Naive thymus-derived CD8-positive, alpha-beta T cell (primary cell): ENCODE data around the gene S100G. TPM values are rescaled to one million over a fixed set of nuclear protein-coding genes. Genes with fewer than 3 reads are reported as not detected.
"Not testable (repeated sequence)": the region's sequence is repeated elsewhere in the genome, so short reads cannot be mapped to it uniquely, and the experiment has no call there.

Experiments
- ATAC-seq, 2 donors: fragments of 150-1000 bp; cut with Tn5 transposase in 1 of 2; sonication (Bioruptor Pico), chemical (Tn5 transposase) in 1 of 2; 1 replicate in 1 of 2; 2 replicates in 1 of 2; pipeline ENCODE4 v1.10.0; 2021; ENCODE audit warnings: mild to moderate bottlenecking in 2 of 2, moderate library complexity in 2 of 2
- POLR2A ChIA-PET: fragments of 350-600 bp; sonication (Branson Sonifier 250); formaldehyde crosslinking; loops from one replicate; lab custom pipeline; 2021; ENCODE audit warnings: antibody characterized with exemption; lab: Charles Lee
- DNase-seq, 10 donors: peaks; one replicate each; pipeline versions ENCODE4 v3.0.0 to v3.0.0-alpha.2; 2020 to 2022
- H3K27ac Mint-ChIP-seq, 10 donors: one replicate each; pipeline ENCODE4 v1.8.0; 2020 to 2022; ENCODE audit warnings: mild to moderate bottlenecking in 10 of 10, mixed read lengths in 10 of 10, moderate library complexity in 4 of 10, inconsistent platforms in 1 of 10
- H3K27me3 Mint-ChIP-seq, 5 donors: one replicate each; pipeline ENCODE4 v1.8.0; 2021 to 2022; ENCODE audit warnings: mixed read lengths in 5 of 5
- H3K36me3 Mint-ChIP-seq, 3 donors: one replicate each; pipeline ENCODE4 v1.8.0; 2020 to 2022; ENCODE audit warnings: mixed read lengths in 3 of 3, mild to moderate bottlenecking in 2 of 3, inconsistent platforms in 1 of 3
- H3K4me1 Mint-ChIP-seq, 4 donors: one replicate each; pipeline ENCODE4 v1.8.0; 2021 to 2022; ENCODE audit warnings: mixed read lengths in 4 of 4
- H3K4me3 Mint-ChIP-seq, 10 donors: one replicate each; pipeline ENCODE4 v1.8.0; 2020 to 2022; ENCODE audit warnings: mild to moderate bottlenecking in 10 of 10, mixed read lengths in 10 of 10, moderate library complexity in 6 of 10, inconsistent platforms in 1 of 10
- H3K9me3 Mint-ChIP-seq, 9 donors: one replicate each; pipeline ENCODE4 v1.8.0; 2020 to 2022; ENCODE audit warnings: mixed read lengths in 9 of 9, mild to moderate bottlenecking in 3 of 9, inconsistent platforms in 1 of 9, moderate library complexity in 1 of 9
- polyA plus RNA-seq, 3 donors: library from polyadenylated mRNA; unstranded; fragments of 300-500 nt; fragmentation: Illumina TruSeq; gene quantifications; one replicate each; pipeline ENCODE4 v1.2.3, GENCODE V29; 2021
- total RNA-seq, 8 experiments: library from RNA in 2 of 8; stranded (reverse) in 2 of 8; gene quantifications; one replicate each; pipeline ENCODE4 v1.2.3 and lab custom pipeline; 2021 to 2026

Gene S100G
- total RNA-seq (not detected), polyA plus RNA-seq (not detected), total RNA-seq (lab: John Stamatoyannopoulos, UW) (0 reads per million in 6 experiments)

GRCh38 chrX:16649858-16650257 is at the start of gene S100G:
Gene S100G, plus strand, starts transcription at chrX:16650158. Its CDS starts 849 bp downstream, at chrX:16651007.
- Mint-ChIP-seq H3K4me1 (peaks cover 0 to 1% (median 0%) of the 10 kb centered on the region in 4 donors), H3K4me3 (no peak within 1 kb of the TSS), H3K27ac (no peak within 1 kb of the TSS), H3K9me3 (peaks cover 0 to 2% (median 0%) of the 10 kb centered on the region in 9 donors), H3K27me3 (no peaks in the 10 kb centered on the region), H3K36me3 (peaks cover 0 to 17% (median 7%) of the 10 kb centered on the region in 3 donors)
- POLR2A ChIA-PET = no interaction called here
- ATAC-seq (no peak), DNase-seq (no peak)

GRCh38 chrX:16601885-16602284 is 48.1 kb upstream of the S100G start:
- Mint-ChIP-seq H3K9me3 (no peaks in the 10 kb centered on the region), H3K36me3 (peaks cover 2 to 4% (median 4%) of the 10 kb centered on the region in 3 donors), H3K4me3 (no peak overlapping the region), H3K27me3 (no peaks in the 10 kb centered on the region), H3K27ac (peak overlapping the region in 5 of 10 donors; percentile 8 to 60 (median 38)), H3K4me1 (peaks cover 7 to 34% (median 23%) of the 10 kb centered on the region in 4 donors)
- DNase-seq (no peak), ATAC-seq (no peak)
- POLR2A ChIA-PET = no interaction called here

- H3K9me3 Mint-ChIP-seq, DNase-seq, POLR2A ChIA-PET, ATAC-seq, H3K27me3 Mint-ChIP-seq, H3K36me3 Mint-ChIP-seq: not testable (repeated sequence)
- peaks cover 7 to 43% (median 31%) of the 10 kb centered on the region in 4 donors for H3K4me1 Mint-ChIP-seq
- peak overlapping the region in 6 of 10 donors; percentile 92 to 97 (median 93) for H3K27ac Mint-ChIP-seq
- peak overlapping the region in 7 of 10 donors; percentile 62 to 84 (median 79) for H3K4me3 Mint-ChIP-seq
These were observed 46.7 kb upstream of the S100G start for GRCh38 chrX:16603235-16603634.

- peaks cover 0 to 4% (median 4%) of the 10 kb centered on the region in 3 donors for H3K36me3 Mint-ChIP-seq
- H3K27ac Mint-ChIP-seq = peak overlapping the region; percentile 72 to 97 (median 92)
- H3K4me1 Mint-ChIP-seq = peaks cover 7 to 43% (median 31%) of the 10 kb centered on the region in 4 donors
- no peaks in the 10 kb centered on the region for H3K9me3 Mint-ChIP-seq
- ATAC-seq (peak; percentile 47 to 68), DNase-seq (peak in 3 of 10 donors; percentile 9 to 23 (median 14))
- no peaks in the 10 kb centered on the region for H3K27me3 Mint-ChIP-seq
- POLR2A ChIA-PET = no interaction called here
- peak overlapping the region; percentile 34 to 84 (median 78) for H3K4me3 Mint-ChIP-seq
These were observed 46.1 kb upstream of the S100G start for GRCh38 chrX:16603822-16604221.

- Mint-ChIP-seq H3K4me1 (peaks cover 7 to 43% (median 31%) of the 10 kb centered on the region in 4 donors), H3K9me3 (no peaks in the 10 kb centered on the region), H3K27ac (peak overlapping the region; percentile 72 to 97 (median 92)), H3K36me3 (peaks cover 0 to 4% (median 4%) of the 10 kb centered on the region in 3 donors), H3K27me3 (no peaks in the 10 kb centered on the region), H3K4me3 (peak overlapping the region; percentile 42 to 84 (median 78))
- DNase-seq = no peak
- POLR2A ChIA-PET = no interaction called here
- no peak for ATAC-seq
These were observed 45.6 kb upstream of the S100G start for GRCh38 chrX:16604337-16604736.

- H3K4me1 Mint-ChIP-seq = peaks cover 7 to 43% (median 31%) of the 10 kb centered on the region in 4 donors
- peak overlapping the region in 5 of 10 donors; percentile 2 to 79 (median 46) for H3K27ac Mint-ChIP-seq
- DNase-seq = no peak
- POLR2A ChIA-PET = interaction anchor here (0.6 to 1.4 kb wide), 2 partner anchors 11 to 87 kb away, joined by 3 read pairs; no protein-coding TSS in a partner anchor
- no peak overlapping the region for H3K4me3 Mint-ChIP-seq
- peaks cover 0 to 6% (median 0%) of the 10 kb centered on the region in 3 donors for H3K36me3 Mint-ChIP-seq
- no peaks in the 10 kb centered on the region for H3K27me3 Mint-ChIP-seq
- no peaks in the 10 kb centered on the region for H3K9me3 Mint-ChIP-seq
- ATAC-seq = no peak
These were observed 43.7 kb upstream of the S100G start for GRCh38 chrX:16606142-16606720.

GRCh38 chrX:16610121-16610621 is 39.8 kb upstream of the S100G start:
- Mint-ChIP-seq H3K4me3 (no peak overlapping the region), H3K27me3 (no peaks in the 10 kb centered on the region), H3K27ac (no peak overlapping the region), H3K36me3 (peaks cover 8 to 17% (median 9%) of the 10 kb centered on the region in 3 donors), H3K9me3 (no peaks in the 10 kb centered on the region), H3K4me1 (peaks cover 3 to 19% (median 13%) of the 10 kb centered on the region in 4 donors)
- DNase-seq = no peak
- POLR2A ChIA-PET = no interaction called here
- ATAC-seq = no peak

GRCh38 chrX:16610654-16611053 is 39.3 kb upstream of the S100G start:
- H3K4me3 Mint-ChIP-seq, DNase-seq, H3K9me3 Mint-ChIP-seq, H3K27ac Mint-ChIP-seq, ATAC-seq, POLR2A ChIA-PET, H3K27me3 Mint-ChIP-seq: not testable (repeated sequence)
- Mint-ChIP-seq H3K4me1 (peaks cover 3 to 17% (median 12%) of the 10 kb centered on the region in 4 donors), H3K36me3 (peaks cover 8 to 17% (median 9%) of the 10 kb centered on the region in 3 donors)

- no peaks in the 10 kb centered on the region for H3K27me3 Mint-ChIP-seq
- H3K4me3 Mint-ChIP-seq = no peak overlapping the region
- POLR2A ChIA-PET = interaction anchor here (0.6 kb wide), 1 partner anchor 1181 kb away, joined by 4 read pairs; no protein-coding TSS in a partner anchor
These were observed 37.6 kb upstream of the S100G start for GRCh38 chrX:16612257-16612897.

GRCh38 chrX:16617382-16617781 is 32.6 kb upstream of the S100G start:
- peaks cover 0 to 3% (median 0%) of the 10 kb centered on the region in 4 donors for H3K4me1 Mint-ChIP-seq
- H3K4me3 Mint-ChIP-seq = no peak overlapping the region

More at GRCh38 chrX:16612257-16612897, 37.6 kb upstream of the S100G start:
- ATAC-seq (no peak), DNase-seq (no peak)
- H3K9me3 Mint-ChIP-seq = no peaks in the 10 kb centered on the region
- peaks cover 2 to 4% (median 4%) of the 10 kb centered on the region in 4 donors for H3K4me1 Mint-ChIP-seq
- H3K36me3 Mint-ChIP-seq = peaks cover 8 to 25% (median 12%) of the 10 kb centered on the region in 3 donors
- peak overlapping the region in 1 of 10 donors; percentile 66 for H3K27ac Mint-ChIP-seq

GRCh38 chrX:16618422-16618821 is 31.5 kb upstream of the S100G start:
- no peak overlapping the region for H3K4me3 Mint-ChIP-seq
- DNase-seq (no peak), ATAC-seq (no peak)
- H3K36me3 Mint-ChIP-seq = peaks cover 10 to 31% (median 17%) of the 10 kb centered on the region in 3 donors
- H3K27ac Mint-ChIP-seq = no peak overlapping the region
- H3K27me3 Mint-ChIP-seq = no peaks in the 10 kb centered on the region
- H3K9me3 Mint-ChIP-seq = peaks cover 0 to 4% (median 0%) of the 10 kb centered on the region in 9 donors
- H3K4me1 Mint-ChIP-seq = no peaks in the 10 kb centered on the region
- POLR2A ChIA-PET = no interaction called here

More at GRCh38 chrX:16617382-16617781, 32.6 kb upstream of the S100G start:
- POLR2A ChIA-PET = interaction anchor here (1.0 kb wide), 1 partner anchor 10 kb away, joined by 3 read pairs; no protein-coding TSS in a partner anchor
- H3K9me3 Mint-ChIP-seq = peaks cover 0 to 4% (median 0%) of the 10 kb centered on the region in 9 donors
- no peaks in the 10 kb centered on the region for H3K27me3 Mint-ChIP-seq
- DNase-seq = no peak
- no peak for ATAC-seq
- H3K27ac Mint-ChIP-seq = no peak overlapping the region
- H3K36me3 Mint-ChIP-seq = peaks cover 15 to 35% (median 20%) of the 10 kb centered on the region in 3 donors

GRCh38 chrX:16619024-16619423 is 30.9 kb upstream of the S100G start:
- no peaks in the 10 kb centered on the region for H3K4me1 Mint-ChIP-seq
- no peak overlapping the region for H3K4me3 Mint-ChIP-seq
- DNase-seq = no peak
- H3K9me3 Mint-ChIP-seq = peaks cover 0 to 4% (median 0%) of the 10 kb centered on the region in 9 donors
- ATAC-seq = no peak
- no peak overlapping the region for H3K27ac Mint-ChIP-seq
- POLR2A ChIA-PET = no interaction called here
- no peaks in the 10 kb centered on the region for H3K27me3 Mint-ChIP-seq
- H3K36me3 Mint-ChIP-seq = peaks cover 9 to 28% (median 14%) of the 10 kb centered on the region in 3 donors
